ENCODE measurements around the gene RAPH1.

RAPH1 gene, protein sequence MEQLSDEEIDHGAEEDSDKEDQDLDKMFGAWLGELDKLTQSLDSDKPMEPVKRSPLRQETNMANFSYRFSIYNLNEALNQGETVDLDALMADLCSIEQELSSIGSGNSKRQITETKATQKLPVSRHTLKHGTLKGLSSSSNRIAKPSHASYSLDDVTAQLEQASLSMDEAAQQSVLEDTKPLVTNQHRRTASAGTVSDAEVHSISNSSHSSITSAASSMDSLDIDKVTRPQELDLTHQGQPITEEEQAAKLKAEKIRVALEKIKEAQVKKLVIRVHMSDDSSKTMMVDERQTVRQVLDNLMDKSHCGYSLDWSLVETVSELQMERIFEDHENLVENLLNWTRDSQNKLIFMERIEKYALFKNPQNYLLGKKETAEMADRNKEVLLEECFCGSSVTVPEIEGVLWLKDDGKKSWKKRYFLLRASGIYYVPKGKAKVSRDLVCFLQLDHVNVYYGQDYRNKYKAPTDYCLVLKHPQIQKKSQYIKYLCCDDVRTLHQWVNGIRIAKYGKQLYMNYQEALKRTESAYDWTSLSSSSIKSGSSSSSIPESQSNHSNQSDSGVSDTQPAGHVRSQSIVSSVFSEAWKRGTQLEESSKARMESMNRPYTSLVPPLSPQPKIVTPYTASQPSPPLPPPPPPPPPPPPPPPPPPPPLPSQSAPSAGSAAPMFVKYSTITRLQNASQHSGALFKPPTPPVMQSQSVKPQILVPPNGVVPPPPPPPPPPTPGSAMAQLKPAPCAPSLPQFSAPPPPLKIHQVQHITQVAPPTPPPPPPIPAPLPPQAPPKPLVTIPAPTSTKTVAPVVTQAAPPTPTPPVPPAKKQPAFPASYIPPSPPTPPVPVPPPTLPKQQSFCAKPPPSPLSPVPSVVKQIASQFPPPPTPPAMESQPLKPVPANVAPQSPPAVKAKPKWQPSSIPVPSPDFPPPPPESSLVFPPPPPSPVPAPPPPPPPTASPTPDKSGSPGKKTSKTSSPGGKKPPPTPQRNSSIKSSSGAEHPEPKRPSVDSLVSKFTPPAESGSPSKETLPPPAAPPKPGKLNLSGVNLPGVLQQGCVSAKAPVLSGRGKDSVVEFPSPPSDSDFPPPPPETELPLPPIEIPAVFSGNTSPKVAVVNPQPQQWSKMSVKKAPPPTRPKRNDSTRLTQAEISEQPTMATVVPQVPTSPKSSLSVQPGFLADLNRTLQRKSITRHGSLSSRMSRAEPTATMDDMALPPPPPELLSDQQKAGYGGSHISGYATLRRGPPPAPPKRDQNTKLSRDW

DNA sequence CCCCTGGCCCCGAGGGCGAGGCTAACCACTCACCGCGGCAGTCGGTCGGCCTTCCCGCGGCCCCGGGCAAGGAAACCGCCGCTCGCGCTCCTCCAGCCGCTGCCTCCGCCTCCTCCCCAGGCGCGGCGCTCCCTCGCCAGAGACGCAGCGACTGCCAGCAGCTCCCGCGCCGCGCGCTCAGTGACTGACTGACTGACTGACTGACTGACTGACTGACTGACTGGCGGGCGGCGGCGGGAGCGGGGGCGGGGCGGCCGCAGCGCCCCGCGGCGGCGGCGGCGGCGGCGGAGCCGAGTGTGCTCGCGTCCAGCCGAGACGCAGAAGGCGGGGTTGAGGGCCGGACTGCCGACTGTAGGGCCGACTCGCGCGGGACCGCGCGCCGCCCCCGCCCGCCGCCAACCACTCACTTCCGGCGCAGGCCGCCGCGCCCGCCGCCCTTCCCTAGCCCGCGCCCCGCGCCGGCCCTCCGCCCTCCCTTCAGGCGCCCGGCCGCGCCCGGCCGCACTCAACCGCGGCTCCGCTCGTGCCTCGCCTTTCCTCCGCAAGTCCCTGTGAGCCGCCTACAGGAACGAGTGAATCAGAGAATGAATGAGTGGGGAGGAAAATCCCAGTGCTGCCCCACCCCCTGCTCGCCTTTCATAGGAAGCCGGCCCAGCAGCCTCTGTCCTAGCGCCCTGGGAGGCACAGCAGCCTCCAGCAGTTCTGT lies at the start of gene RAPH1:
TSS of gene RAPH1 (minus strand) at position 224 of the 706 bp plus-strand sequence. CDS start 39,948 bp downstream, outside the sequence.
- in situ Hi-C loops (cut with MboI; ENCODE audit: low sequenced_read_pairs) = no loop called here

GRCh38 chr2:203584784-203585183 lies 49.7 kb upstream of the RAPH1 start:
- in situ Hi-C loops (cut with MboI; ENCODE audit: low sequenced_read_pairs) = no loop called here

GRCh38 chr2:203583701-203584100 lies 48.6 kb upstream of the RAPH1 start:
- in situ Hi-C loops (cut with MboI; ENCODE audit: low sequenced_read_pairs) = no loop called here

- in situ Hi-C loops (cut with MboI; ENCODE audit: low sequenced_read_pairs) = no loop called here
Observed at GRCh38 chr2:203583084-203583695, 48.1 kb upstream of the RAPH1 start.

DNA sequence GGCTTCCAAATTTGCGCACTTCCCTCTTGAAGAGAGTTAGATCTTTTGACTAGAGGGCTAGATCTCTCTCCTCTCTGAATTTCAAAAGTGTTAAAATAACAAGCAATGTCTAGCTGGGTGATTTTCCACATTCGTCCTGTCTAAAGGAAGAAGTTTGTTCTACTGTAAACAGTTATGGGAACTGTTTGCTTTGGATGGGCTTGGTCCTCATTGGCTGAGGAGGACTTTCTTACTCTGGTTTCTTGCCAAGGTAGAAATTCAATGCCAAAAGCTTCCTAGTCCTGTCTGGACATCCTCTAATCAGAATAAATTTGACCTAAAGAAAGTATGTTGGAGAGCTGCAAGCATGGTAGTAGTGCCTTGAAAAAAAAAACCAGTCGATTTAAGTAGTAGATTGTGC lies 47.4 kb upstream of the RAPH1 start:
- in situ Hi-C loops (cut with MboI; ENCODE audit: low sequenced_read_pairs) = no loop called here

GRCh38 chr2:203580844-203581243 lies 45.7 kb upstream of the RAPH1 start:
- in situ Hi-C loops (cut with MboI; ENCODE audit: low sequenced_read_pairs) = no loop called here

GRCh38 chr2:203579730-203580129 lies 44.6 kb upstream of the RAPH1 start:
- in situ Hi-C loops (cut with MboI; ENCODE audit: low sequenced_read_pairs) = no loop called here

DNA sequence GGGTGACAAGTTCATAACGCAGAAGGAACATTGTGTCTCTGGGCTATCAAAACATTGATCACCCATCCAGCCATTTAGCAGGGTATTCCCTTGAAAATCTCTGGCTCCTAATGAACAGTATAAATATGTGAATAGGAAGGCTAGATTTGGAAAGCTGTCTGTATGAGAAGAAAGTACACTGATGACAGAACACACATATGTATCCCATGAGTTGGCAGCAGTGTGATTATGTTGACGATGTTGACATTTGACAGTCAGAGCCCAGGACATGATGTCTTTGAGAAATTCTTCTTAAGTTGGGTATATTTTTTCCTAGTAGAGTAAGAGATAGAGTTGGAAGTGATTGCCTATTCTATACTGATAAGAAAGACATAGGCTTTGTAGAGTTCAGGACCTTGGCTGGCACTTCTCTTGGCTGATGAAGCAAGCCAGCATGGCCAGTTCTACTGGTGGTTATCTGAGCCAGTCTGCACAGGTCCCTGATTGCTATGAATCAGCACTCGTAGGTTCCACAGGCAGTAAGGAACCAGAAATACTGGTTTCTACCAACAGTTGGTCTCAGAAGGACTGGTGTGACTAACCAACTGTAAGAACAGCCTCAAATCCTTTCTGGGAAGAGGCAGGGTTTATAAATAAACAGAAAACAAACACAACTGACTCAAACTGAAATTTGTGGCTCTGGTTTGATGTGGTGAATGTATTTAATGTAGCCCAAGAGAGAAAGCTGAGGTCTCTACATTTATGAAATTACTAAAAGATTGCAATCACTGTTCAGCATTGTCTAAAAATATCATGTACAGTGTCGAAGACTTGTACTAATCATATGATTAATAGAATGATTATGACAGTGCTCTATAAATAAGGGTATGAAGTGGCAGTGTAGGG lies 43.9 kb upstream of the RAPH1 start:
- in situ Hi-C loops (cut with MboI; ENCODE audit: low sequenced_read_pairs) = no loop called here

GRCh38 chr2:203574824-203575223 lies 39.7 kb upstream of the RAPH1 start:
- in situ Hi-C loops (cut with MboI; ENCODE audit: low sequenced_read_pairs) = no loop called here

DNA sequence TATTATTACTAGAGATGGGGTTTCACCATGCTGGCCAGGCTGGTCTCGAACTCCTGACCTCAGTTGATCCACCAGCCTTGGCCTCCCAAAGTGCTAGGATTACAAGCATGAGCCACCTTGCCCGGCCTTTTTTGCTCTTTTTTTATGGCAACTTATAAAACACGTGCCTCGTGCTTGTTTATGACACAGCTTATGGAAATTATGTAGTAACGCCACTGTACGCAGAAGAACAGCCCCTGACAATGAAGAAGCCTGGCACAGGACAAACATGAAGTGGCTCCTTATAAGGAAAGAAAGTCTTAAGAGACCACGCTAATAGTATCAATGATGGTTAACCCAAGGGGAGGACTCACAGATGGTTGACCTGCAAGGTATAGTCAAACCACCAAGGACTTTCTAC lies 37.2 kb upstream of the RAPH1 start:
- in situ Hi-C loops (cut with MboI; ENCODE audit: low sequenced_read_pairs) = no loop called here

DNA sequence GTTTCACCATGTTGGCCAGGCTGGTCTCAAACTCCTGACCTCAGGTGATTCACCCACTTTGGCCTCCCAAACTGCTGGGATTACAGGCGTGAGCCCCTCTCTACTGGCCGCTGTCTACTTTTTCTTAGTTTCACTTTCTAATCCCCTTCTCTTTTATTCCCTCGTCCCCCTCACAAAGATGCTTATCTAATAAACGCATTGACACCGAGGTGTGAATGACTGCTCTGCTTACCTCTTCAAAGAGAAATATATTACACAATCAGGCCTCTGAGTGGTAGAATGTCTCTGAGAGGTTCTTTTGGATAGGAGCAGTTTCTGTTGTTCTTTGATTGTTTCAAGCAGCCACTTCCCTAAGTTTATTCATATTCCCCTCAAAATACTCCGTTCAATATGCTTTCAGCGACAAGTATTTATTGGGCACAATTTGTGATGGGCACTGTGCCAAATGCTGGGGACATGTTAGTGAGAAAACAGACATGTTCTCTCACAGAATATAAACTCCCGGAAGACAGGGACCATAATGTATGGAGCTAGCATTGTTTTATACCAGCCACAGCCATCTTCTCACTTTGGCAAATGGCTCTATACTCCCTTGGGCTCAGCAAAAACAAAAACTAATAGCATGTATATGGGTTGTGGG lies 34.7 kb upstream of the RAPH1 start:
- in situ Hi-C loops (cut with MboI; ENCODE audit: low sequenced_read_pairs) = no loop called here

GRCh38 chr2:203567691-203568090 lies 32.6 kb upstream of the RAPH1 start:
- in situ Hi-C loops (cut with MboI; ENCODE audit: low sequenced_read_pairs) = no loop called here

- in situ Hi-C loops (cut with MboI; ENCODE audit: low sequenced_read_pairs) = no loop called here
Observed at GRCh38 chr2:203566161-203566560, 31.1 kb upstream of the RAPH1 start.

DNA sequence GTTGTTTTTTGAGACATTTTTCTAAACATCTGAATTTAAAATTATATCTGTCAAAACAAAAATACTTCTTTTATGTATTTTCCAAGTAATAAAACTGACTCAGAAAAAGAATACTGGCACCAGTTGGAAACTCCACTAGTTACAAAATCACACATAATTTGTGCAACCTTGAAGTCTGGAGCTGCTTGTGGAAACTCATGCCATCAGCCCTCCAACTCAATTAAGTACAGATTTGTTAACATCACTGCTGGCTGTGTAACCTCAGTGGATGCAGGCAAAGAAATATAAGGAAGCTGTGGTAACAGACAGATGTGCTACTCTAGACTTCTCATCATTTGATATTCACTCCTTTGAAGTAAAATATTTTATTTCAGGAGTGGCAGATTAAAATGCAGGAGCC lies 30.0 kb upstream of the RAPH1 start:
- in situ Hi-C loops (cut with MboI; ENCODE audit: low sequenced_read_pairs) = no loop called here

- in situ Hi-C loops (cut with MboI; ENCODE audit: low sequenced_read_pairs) = no loop called here
Observed at GRCh38 chr2:203562268-203562667, 27.2 kb upstream of the RAPH1 start.

DNA sequence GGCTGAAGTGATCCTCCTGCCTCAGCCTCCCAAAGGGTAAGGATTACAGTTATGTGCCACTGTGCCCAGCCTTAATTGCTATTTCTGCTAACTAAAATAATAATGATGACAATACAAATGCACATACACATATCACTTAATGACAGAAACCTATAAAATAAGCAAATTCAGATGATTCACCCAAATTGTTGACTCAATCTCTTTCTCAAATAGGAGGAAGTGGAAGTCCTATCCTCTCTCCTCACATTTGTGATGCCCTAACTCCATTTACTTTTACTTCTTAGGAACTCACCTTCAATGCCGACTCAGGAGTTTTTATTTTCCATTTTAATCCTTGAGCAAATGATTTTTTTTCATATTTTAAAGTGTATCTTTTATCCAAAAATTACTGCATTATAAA lies 24.5 kb upstream of the RAPH1 start:
- in situ Hi-C loops (cut with MboI; ENCODE audit: low sequenced_read_pairs) = no loop called here

- in situ Hi-C loops (cut with MboI; ENCODE audit: low sequenced_read_pairs) = no loop called here
Observed at GRCh38 chr2:203553784-203554183, 18.7 kb upstream of the RAPH1 start.

DNA sequence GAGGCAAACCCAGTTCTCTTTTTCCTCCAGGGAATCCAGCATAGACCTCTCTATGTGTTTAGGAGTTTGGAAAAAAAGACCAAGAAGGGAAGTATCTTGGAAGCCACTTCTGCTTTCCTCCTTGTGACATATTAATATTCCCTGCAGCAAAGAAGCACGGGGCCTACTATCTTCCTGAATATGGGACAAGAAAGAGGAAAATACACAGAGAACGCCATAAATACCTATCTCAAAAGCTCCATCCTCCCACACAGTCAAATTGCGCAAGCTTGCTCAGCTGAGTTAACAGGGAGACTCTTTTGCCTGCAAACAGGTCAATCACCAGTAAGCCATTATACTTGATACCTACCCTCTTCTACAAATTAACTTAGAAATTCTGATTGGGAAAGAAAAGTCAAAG lies 16.7 kb upstream of the RAPH1 start:
- in situ Hi-C loops (cut with MboI; ENCODE audit: low sequenced_read_pairs) = no loop called here

DNA sequence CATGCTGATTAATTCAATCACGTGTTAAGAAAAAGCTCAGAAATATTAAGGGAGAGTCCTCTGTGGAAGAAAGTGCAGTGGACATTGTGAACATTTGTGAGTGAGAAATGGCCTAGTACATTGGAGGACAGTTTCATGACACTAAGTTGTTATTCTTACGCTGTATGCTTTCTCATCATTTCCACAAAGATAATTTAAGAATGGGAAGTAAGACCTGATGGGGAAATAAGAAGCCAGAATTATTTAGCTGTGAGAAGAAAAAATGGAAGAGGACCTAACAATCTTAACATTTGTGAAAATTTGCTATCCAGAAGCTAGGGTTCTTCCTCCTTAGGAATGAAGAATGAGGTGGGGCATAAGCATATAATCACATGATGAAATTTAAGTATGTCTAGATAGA lies 15.2 kb upstream of the RAPH1 start:
- in situ Hi-C loops (cut with MboI; ENCODE audit: low sequenced_read_pairs) = no loop called here

All from hTERT RPE-1 (cell line).